ENCODE data around the gene SYT14.
A peak's percentile ranks its signal among the peaks of the same experiment; 100 is the strongest.
"Not testable (repeated sequence)": the region's sequence is repeated elsewhere in the genome, so short reads cannot be mapped to it uniquely, and the experiment has no call there.

SYT14 gene

DNA sequence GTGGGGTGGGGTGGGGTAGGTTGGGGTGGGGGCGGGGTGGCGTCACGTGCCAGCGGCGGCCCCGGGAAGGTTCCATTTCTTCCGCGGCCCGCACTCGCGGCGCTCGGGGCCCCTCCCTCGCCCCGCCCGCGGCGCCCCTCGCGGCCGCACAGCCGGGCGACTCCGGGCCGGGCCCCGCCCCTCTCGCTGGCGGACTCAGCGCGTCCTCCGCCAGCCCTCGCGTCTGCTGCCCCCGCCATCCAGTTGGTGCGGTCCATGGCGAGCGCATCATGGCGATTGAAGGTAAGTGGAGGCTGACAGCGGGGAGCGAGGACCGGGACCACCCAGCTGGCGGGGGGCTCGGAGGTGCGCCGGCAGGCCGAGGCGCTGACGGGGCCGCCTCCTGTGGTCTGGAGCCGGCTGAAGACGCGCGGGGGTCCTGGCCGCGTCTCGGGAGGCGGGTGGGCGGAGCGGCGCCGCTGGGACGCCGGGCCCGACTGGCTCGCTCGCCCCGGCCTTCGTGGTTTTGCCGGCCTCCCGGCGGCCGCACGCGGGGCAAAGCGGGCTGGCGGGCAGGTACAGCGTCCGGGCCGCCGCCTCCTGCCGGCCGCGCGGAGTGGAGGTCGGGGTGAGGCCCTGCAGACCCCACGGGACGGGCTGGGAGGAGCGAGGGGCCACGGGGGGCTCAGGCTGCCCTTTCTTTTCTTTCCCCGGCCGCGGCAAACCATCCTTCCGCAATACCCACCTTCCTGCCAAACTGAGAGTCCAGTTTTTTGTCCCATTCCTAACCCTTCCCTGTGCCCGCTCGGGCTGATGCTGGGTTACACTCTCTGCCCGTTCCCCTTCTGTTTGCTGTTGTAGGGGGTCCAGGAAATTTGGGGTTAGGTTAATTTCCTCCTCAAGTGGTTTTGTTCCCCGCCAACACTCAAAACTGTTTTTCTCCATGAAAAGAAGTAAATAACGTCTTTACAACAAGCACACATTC lies at the start of gene SYT14:
Gene SYT14 (plus strand): TSS at position 222 of the 964 bp plus-strand sequence. CDS start 48 bp downstream, at position 270.
- DNase-seq: peak; percentile 90

DNA sequence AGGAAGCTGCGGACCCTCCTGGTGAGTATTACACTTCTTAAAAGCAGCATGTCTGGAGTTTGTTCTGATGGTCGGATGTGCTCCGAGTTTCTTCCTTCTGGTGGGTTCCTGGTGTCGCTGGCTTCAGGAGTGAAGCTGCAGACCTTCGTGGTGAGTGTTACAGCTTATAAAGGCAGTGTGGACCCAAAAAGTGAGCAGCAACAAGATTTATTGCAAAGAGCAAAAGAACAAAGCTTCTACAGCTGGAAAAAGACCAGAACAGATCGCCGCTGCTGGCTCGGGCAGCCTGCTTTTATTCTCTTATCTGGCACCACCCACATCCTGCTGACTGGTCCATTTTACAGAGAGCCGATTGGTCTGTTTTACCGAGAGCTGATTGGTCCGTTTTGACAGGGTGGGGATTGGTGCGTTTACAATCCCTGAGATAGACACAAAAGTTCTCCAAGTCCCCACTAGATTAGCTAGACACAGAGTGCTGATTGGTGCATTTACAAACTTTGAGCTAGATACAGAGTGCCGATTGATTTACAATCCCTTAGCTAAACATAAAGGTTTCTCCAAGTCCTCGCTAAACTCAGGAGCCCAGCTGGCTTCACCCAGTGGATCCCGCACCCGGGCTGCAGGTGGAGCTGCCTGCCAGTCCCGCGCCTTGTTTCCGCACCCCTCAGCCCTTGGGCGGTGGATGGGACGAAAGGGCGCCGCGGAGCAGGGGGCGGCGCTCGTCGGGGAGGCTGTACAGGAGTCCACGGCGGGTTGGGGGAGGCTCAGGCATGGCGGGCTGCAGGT lies 49.5 kb upstream of the SYT14 start:
- DNase-seq: not testable (repeated sequence)

DNA sequence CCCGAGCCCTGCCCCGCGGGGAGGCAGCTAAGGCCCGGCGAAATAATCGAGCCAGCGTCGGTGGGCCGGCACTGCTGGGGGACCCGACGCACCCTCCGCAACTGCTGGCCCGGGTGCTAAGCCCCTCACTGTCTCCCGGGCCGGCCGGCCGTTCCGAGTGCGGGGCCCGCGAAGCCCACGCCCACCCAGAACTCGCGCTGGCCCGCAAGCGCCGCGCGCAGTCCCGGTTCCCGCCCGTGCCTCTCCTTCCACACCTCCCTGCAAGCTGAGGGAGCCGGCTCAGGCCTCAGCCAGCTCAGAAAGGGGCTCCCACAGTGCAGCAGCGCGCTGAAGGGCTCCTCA lies 49.0 kb upstream of the SYT14 start:
- DNase-seq: no peak

- no peak for DNase-seq
Observed at GRCh38 chr1:209890641-209891330, 47.2 kb upstream of the SYT14 start.

GRCh38 chr1:209893751-209894150 lies 44.3 kb upstream of the SYT14 start:
- no peak for DNase-seq

GRCh38 chr1:209895709-209896108 lies 42.3 kb upstream of the SYT14 start:
- no peak for DNase-seq

- no peak for DNase-seq
Observed at GRCh38 chr1:209896346-209896745, 41.7 kb upstream of the SYT14 start.

- not testable (repeated sequence) for DNase-seq
Observed at GRCh38 chr1:209898271-209898670, 39.7 kb upstream of the SYT14 start.

DNA sequence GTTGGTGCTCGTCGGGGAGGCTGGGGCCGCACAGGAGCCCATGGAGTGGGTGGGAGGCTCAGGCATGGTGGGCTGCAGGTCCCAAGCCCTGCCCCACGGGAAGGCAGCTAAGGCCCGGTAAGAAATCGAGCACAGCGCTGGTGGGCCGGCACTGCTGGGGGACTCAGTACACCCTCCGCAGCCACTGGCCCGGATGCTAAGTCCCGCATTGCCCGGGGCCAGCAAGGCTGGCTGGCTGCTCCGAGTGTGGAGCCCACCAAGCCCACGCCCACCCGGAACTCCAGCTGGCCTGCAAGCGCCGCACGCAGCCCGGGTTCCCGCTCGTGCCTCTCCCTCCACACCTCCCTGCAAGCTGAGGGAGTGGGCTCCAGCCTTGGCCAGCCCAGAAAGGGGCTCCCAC lies 39.2 kb upstream of the SYT14 start:
- not testable (repeated sequence) for DNase-seq

- DNase-seq: peak; percentile 19
Observed at GRCh38 chr1:209899948-209900347, 38.1 kb upstream of the SYT14 start.

DNA sequence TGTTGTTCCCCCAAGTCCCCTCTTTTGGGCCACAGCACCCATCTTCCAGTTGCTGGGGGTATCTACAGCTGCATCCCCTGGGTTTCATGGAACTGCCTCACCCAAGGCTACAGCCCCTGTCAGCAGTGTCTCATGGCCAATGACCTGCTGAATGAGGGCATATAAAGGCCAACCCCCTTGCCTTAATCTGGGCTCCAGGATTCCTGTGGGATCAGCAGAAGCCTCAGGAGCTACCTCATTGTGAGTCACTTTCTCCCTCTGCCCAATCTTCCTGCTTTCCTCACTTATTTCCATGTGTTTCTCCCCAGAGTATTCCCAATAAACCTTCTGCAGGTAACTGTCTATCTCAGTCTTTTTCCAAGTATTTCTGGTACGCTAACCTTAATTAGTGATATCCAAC lies 37.3 kb upstream of the SYT14 start:
- DNase-seq: no peak

GRCh38 chr1:209901211-209901610 lies 36.8 kb upstream of the SYT14 start:
- DNase-seq: no peak

GRCh38 chr1:209904774-209905173 lies 33.2 kb upstream of the SYT14 start:
- DNase-seq: not testable (repeated sequence)

DNA sequence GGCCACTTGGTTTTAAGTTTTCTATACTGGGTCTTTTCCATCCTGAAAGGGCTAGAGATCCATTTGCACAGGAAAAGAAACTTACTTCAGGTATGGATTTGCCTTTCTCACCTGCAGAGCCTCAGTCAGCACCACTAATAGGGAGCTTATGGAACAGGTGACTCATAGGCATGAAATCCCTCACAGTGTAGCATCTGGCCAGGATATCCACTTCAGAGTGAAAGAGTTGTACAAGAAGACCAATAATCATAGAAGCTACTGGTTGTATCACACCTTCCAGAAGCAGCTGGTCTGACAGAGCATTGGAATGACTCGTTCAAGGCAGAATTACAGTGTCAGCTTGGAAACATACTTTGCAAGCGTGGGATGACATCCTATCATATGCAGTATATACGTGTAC lies 26.3 kb upstream of the SYT14 start:
- no peak for DNase-seq

- DNase-seq: no peak
Observed at GRCh38 chr1:209912306-209912705, 25.7 kb upstream of the SYT14 start.

DNA sequence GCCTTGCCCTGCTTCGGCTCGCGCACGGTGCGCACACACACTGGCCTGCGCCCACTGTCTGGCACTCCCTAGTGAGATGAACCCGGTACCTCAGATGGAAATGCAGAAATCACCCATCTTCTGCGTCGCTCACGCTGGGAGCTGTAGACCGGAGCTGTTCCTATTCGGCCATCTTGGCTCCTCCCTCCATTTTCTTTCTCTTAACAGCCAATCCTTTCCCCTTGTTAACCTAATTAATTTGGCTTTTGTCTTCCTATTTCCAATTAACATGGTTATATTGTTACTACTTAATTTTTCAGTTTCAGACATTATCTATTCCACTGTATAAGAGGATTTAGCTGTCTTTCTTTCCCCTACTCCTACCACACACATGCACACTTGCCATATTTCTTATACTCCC lies 18.4 kb upstream of the SYT14 start:
- DNase-seq: not testable (repeated sequence)

GRCh38 chr1:209920844-209921243 lies 17.2 kb upstream of the SYT14 start:
- no peak for DNase-seq

DNA sequence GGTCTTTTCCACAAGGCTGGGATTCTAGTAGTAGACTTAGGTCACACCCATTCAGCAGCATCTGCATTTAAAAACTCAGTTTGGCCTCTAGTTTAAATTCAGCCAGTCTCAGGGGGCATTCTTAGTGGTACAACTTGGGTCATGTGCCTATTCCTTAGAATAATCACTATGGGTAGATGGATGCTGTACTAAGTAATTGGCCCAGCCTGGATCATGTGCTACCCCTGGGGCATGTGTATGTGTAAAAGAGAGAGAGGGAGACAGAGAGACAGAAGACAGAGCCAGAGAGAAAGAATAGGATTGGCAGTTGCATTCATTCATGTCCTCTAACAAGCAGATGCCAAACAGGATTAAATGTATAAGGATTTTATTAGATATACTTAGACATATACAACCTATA lies 13.6 kb upstream of the SYT14 start:
- DNase-seq: no peak

DNA sequence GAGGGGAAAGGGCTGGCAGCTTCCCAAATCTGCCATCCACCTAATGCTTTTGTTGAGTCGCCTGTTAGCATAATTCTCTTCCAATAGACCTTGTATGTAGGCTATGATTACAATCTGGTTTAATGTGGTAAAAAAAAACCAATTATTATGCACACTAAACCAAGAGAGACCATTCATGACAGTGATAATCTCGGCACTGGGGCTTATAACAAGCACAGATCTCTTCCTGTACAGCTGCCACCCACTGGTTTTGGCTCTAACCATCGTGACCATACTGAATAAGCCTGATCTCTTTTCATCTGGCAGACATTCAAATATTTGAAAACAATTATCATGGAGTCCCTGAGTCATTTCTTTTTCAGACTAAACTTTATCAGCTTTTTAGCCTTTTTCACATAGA lies 12.0 kb upstream of the SYT14 start:
- DNase-seq: peak; percentile 92

DNA sequence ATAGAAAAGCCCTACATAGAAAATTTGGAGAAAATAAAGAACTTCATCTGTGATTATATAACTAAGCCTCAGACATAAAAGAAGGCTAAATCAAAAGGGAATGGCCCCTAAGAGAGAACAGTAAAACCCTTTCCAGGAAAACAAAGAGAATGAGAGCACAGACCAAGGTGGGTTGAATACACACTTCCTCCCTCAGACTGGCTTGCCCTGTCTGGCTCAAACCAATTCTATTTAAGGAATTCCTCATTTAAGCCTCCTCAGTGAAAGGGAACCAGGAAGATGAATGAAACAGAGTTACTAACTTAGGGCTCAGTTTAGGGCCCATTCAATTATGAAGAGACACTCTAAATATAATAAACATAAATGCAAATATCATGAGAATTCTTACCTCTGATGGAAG lies 10.6 kb upstream of the SYT14 start:
- no peak for DNase-seq

GRCh38 chr1:209929751-209930150 lies 8.3 kb upstream of the SYT14 start:
- no peak for DNase-seq

DNA sequence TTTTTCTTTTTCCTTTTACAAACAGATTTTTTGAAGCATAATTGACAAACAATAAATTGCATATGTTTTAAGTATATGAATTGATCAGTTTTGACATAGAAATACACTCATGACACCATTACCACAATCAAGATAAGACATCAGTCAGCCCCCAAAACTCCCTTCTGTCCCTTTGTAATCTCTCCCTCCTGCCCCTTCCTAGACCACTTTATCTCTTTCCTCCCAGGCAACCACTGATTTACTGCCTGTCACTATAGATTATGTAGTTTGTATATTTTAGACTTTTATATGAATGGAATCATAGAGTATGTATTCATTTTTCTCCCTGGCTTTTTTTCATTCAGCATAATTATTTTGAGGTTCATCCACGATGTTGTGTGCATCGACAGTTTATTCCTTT lies 6.9 kb upstream of the SYT14 start:
- DNase-seq: no peak

GRCh38 chr1:209936125-209936524 lies 1.9 kb upstream of the SYT14 start:
- no peak for DNase-seq
